ENCODE data around the gene GASK1A.

GRCh38 chr3:43055806-43056770 lies 77.0 kb downstream of the GASK1A start:
- TF ChIP-seq, protein P1, sequence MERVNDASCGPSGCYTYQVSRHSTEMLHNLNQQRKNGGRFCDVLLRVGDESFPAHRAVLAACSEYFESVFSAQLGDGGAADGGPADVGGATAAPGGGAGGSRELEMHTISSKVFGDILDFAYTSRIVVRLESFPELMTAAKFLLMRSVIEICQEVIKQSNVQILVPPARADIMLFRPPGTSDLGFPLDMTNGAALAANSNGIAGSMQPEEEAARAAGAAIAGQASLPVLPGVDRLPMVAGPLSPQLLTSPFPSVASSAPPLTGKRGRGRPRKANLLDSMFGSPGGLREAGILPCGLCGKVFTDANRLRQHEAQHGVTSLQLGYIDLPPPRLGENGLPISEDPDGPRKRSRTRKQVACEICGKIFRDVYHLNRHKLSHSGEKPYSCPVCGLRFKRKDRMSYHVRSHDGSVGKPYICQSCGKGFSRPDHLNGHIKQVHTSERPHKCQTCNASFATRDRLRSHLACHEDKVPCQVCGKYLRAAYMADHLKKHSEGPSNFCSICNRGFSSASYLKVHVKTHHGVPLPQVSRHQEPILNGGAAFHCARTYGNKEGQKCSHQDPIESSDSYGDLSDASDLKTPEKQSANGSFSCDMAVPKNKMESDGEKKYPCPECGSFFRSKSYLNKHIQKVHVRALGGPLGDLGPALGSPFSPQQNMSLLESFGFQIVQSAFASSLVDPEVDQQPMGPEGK (CRISPR knock-in tag; IDR thresholded peaks at IDR 0.05; ENCODE audit: borderline replicate concordance), result no peak
- TF ChIP-seq OSR1 (CRISPR knock-in tag; IDR thresholded peaks at IDR 0.05), result no peak
- no peak for TF ChIP-seq ARNTL (CRISPR knock-in tag; IDR thresholded peaks at IDR 0.05; ENCODE audit: borderline replicate concordance, low read depth)

Data from SK-N-SH treated with all-trans-retinoic acid at 6 μM for 48 hours (cell line).